ENCODE data around the gene PLA2G7. TPM values are rescaled to one million over a fixed set of nuclear protein-coding genes. Genes with fewer than 3 reads are reported as not detected.

PLA2G7 gene
- total RNA-seq, 1 donor from 2014 or later = 0.21 TPM

DNA sequence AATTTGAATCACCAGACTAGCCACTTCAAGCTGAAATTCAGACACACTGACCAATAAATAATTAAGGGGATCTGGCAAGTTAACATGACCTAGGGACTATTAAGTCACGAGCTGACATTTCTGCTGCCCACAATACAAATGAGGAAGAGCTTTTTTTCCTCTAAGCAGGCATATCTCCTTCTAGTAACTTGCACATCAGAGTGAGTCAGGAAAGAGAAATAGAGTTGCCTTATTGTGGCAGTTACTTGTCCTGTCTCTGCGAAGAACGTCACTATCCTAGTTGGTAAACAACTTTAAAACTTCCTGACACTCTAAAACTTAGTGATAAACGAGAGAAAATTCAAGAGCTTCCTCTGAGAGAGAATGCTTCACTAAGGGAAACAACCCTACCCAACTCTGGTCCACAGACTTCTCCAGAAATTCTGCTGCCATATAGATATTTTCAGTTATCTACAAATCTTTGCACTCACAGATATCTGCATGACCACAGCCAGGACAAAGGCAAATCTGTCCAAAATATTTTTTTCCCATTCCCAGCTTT is 4.2 kb downstream of the PLA2G7 start:
- Mint-ChIP-seq H3K4me1 (ENCODE audit: unreplicated experiment) (peaks cover 19% of the 10 kb centered on the region), H3K27ac (ENCODE audit: unreplicated experiment) (no peak overlapping the region), H3K4me3 (ENCODE audit: unreplicated experiment) (no peak overlapping the region), H3K27me3 (ENCODE audit: unreplicated experiment) (peaks cover 7% of the 10 kb centered on the region), H3K9me3 (ENCODE audit: unreplicated experiment) (no peaks in the 10 kb centered on the region), H3K36me3 (ENCODE audit: low read depth, unreplicated experiment) (peaks cover 3% of the 10 kb centered on the region)
- no peak for TF ChIP-seq CTCF (IDR thresholded peaks at IDR 0.05; ENCODE audit: unreplicated experiment)
- DNase-seq (ENCODE audit: low spot score) = no peak

DNA sequence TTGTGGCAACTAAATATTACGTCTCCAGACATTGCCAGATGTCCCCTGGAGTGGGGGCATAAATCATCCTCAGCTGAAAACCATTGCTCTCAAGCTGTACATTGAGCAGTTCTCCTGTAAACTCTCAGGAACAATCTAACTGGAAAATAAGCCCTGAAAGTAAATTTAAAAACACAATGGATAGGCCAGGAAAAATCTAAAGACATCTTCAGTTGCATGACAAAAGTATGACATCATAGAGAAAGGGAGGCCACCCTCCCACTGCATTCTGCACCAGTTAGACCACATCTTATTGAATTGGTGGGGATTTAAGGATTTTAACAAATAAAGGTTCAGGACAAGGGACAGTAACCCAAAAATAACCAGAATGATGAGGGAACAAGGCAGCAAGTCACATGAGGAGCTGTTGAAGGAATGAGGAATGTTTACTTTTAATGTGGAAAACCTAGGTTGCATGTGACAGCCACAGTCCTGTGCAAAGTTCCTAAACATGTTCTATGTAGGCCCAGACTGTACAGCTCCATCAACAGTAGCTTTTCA is 5.3 kb downstream of the PLA2G7 start:
- Mint-ChIP-seq H3K9me3 (ENCODE audit: unreplicated experiment) (no peaks in the 10 kb centered on the region), H3K27me3 (ENCODE audit: unreplicated experiment) (peaks cover 3% of the 10 kb centered on the region), H3K4me1 (ENCODE audit: unreplicated experiment) (peaks cover 16% of the 10 kb centered on the region), H3K4me3 (ENCODE audit: unreplicated experiment) (no peak overlapping the region), H3K36me3 (ENCODE audit: low read depth, unreplicated experiment) (no peaks in the 10 kb centered on the region), H3K27ac (ENCODE audit: unreplicated experiment) (no peak overlapping the region)
- no peak for DNase-seq (ENCODE audit: low spot score)
- no peak for TF ChIP-seq CTCF (IDR thresholded peaks at IDR 0.05; ENCODE audit: unreplicated experiment)

DNA sequence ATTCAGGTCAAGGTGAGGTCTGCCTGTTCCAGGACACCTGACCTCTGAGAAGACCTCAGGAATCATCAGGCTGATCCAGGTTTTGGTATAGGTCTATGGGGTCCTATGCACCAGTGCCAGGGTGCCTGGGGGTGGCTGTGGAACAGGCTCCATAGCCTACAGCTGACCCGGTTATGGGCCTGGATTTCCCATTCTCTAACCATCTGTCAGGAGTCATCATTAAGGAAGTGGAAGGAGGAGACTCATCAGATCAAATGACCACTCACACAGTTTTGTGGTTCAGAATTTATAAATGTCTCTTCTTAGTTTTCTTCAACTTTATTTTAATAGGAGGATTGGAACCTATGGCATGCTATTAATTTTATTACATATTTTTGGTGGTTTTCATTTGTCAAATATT is 14.8 kb downstream of the PLA2G7 start:
- no peak for TF ChIP-seq CTCF (IDR thresholded peaks at IDR 0.05; ENCODE audit: unreplicated experiment)
- no peaks in the 10 kb centered on the region for H3K9me3 Mint-ChIP-seq (ENCODE audit: unreplicated experiment)
- H3K27me3 Mint-ChIP-seq (ENCODE audit: unreplicated experiment) = peaks cover 3% of the 10 kb centered on the region
- H3K27ac Mint-ChIP-seq (ENCODE audit: unreplicated experiment) = no peak overlapping the region
- no peaks in the 10 kb centered on the region for H3K4me1 Mint-ChIP-seq (ENCODE audit: unreplicated experiment)
- DNase-seq (ENCODE audit: low spot score) = no peak
- no peak overlapping the region for H3K4me3 Mint-ChIP-seq (ENCODE audit: unreplicated experiment)
- no peaks in the 10 kb centered on the region for H3K36me3 Mint-ChIP-seq (ENCODE audit: low read depth, unreplicated experiment)

DNA sequence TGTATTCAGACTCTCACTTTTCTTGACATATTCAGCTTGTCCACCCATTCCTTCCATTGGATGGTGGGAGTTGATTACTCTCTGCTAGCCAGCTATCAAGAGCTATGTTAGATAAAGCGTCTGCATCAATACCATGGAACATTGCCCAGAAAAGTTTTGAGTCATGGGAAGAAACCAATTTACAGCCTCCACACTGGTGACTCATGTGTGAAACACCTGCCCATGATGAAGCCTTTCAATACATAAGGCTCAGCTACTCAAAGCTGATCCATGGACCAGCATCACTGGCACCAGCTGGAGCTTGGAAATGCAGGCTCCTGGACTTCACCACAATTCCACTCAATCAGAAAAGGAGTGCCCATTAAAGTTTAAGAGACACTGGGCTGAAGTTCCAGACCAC is 16.1 kb downstream of the PLA2G7 start:
- no peaks in the 10 kb centered on the region for H3K9me3 Mint-ChIP-seq (ENCODE audit: unreplicated experiment)
- H3K4me3 Mint-ChIP-seq (ENCODE audit: unreplicated experiment) = no peak overlapping the region
- peaks cover 3% of the 10 kb centered on the region for H3K27me3 Mint-ChIP-seq (ENCODE audit: unreplicated experiment)
- no peak overlapping the region for H3K27ac Mint-ChIP-seq (ENCODE audit: unreplicated experiment)
- TF ChIP-seq CTCF (IDR thresholded peaks at IDR 0.05; ENCODE audit: unreplicated experiment) = no peak
- no peaks in the 10 kb centered on the region for H3K4me1 Mint-ChIP-seq (ENCODE audit: unreplicated experiment)
- no peaks in the 10 kb centered on the region for H3K36me3 Mint-ChIP-seq (ENCODE audit: low read depth, unreplicated experiment)
- no peak for DNase-seq (ENCODE audit: low spot score)

DNA sequence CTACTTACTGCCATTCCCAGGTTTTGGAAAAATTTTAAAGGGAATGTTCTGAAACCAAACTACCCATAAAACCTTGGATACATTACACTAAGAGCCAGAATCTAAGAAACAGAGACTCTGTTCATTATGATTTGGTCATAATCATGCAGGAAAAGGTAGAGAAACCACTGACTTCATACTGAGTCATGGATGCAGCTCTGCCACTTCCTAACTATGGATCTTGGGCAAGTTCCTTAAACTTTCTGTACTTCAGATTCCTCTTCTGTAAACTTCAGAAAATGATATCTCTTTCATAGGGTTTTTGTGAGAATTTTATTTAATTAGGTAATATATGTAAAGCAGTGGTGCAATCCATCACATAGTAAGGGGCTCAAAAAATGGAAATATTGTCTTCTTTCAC is 20.0 kb downstream of the PLA2G7 start:
- Mint-ChIP-seq H3K4me1 (ENCODE audit: unreplicated experiment) (no peaks in the 10 kb centered on the region), H3K36me3 (ENCODE audit: low read depth, unreplicated experiment) (no peaks in the 10 kb centered on the region), H3K9me3 (ENCODE audit: unreplicated experiment) (no peaks in the 10 kb centered on the region), H3K27me3 (ENCODE audit: unreplicated experiment) (peaks cover 3% of the 10 kb centered on the region), H3K27ac (ENCODE audit: unreplicated experiment) (no peak overlapping the region), H3K4me3 (ENCODE audit: unreplicated experiment) (no peak overlapping the region)
- DNase-seq (ENCODE audit: low spot score) = no peak
- TF ChIP-seq CTCF (IDR thresholded peaks at IDR 0.05; ENCODE audit: unreplicated experiment) = no peak

All from endothelial cell (in vitro differentiated cells).